HEK293 (cell line): ENCODE results near the gene LAMB2.

Experiments used
- CTCF ChIP-seq: fragments of 450-650 bp; formaldehyde crosslinking; IDR thresholded peaks from 2 replicates; pipeline ENCODE4 v1.5.1; 2016; ENCODE audit warnings: missing biosample characterization, missing genetic modification characterization
- ELK4 ChIP-seq: IDR thresholded peaks from 2 replicates; pipeline ENCODE4 v1.6.1; 2011; ENCODE audit warnings: mild to moderate bottlenecking, low read depth, low read length, borderline replicate concordance
- HIC1 ChIP-seq: fragments of 450-650 bp; formaldehyde crosslinking; IDR thresholded peaks from 2 replicates; pipeline ENCODE4 v1.5.1; 2016; ENCODE audit warnings: missing biosample characterization, missing genetic modification characterization
- KLF16 ChIP-seq: fragments of 450-650 bp; formaldehyde crosslinking; IDR thresholded peaks from 2 replicates; pipeline ENCODE4 v1.5.1; 2017; ENCODE audit warnings: missing biosample characterization, missing genetic modification characterization
- KLF8 ChIP-seq: fragments of 450-650 bp; formaldehyde crosslinking; IDR thresholded peaks from 2 replicates; pipeline ENCODE4 v1.5.1; 2016; ENCODE audit warnings: missing biosample characterization, missing genetic modification characterization
- PATZ1 ChIP-seq: fragments of 450-650 bp; formaldehyde crosslinking; IDR thresholded peaks from 2 replicates; pipeline ENCODE4 v1.5.1; 2016; ENCODE audit warnings: missing biosample characterization, missing genetic modification characterization
- SP7 ChIP-seq: fragments of 450-650 bp; formaldehyde crosslinking; IDR thresholded peaks from 2 replicates; pipeline ENCODE4 v1.5.1; 2016; ENCODE audit warnings: missing biosample characterization, missing genetic modification characterization
- ZBTB17 ChIP-seq: fragments of 450-650 bp; formaldehyde crosslinking; IDR thresholded peaks from 2 replicates; pipeline ENCODE4 v1.5.1; 2016; ENCODE audit warnings: missing biosample characterization, missing genetic modification characterization
- ZBTB48 ChIP-seq: fragments of 450-650 bp; formaldehyde crosslinking; IDR thresholded peaks from 2 replicates; pipeline ENCODE4 v1.5.1; 2016; ENCODE audit warnings: missing biosample characterization, missing genetic modification characterization
- ZEB2 ChIP-seq: fragments of 450-650 bp; formaldehyde crosslinking; IDR thresholded peaks from 2 replicates; pipeline ENCODE4 v1.5.1; 2016; ENCODE audit warnings: missing biosample characterization, missing genetic modification characterization
- ZNF10 ChIP-seq: fragments of 450-650 bp; formaldehyde crosslinking; IDR thresholded peaks from 2 replicates; pipeline ENCODE4 v1.5.1; 2017; ENCODE audit warnings: missing biosample characterization, missing genetic modification characterization
- ZNF146 ChIP-seq: fragments of 450-650 bp; formaldehyde crosslinking; IDR thresholded peaks from 2 replicates; pipeline ENCODE4 v1.5.1; 2016; ENCODE audit warnings: missing biosample characterization, missing genetic modification characterization
- ZNF155 ChIP-seq: fragments of 450-650 bp; formaldehyde crosslinking; IDR thresholded peaks from 2 replicates; pipeline ENCODE4 v1.5.1; 2016; ENCODE audit warnings: missing biosample characterization, missing genetic modification characterization
- ZNF2 ChIP-seq: fragments of 450-650 bp; formaldehyde crosslinking; IDR thresholded peaks from 2 replicates; pipeline ENCODE4 v1.5.1; 2016; ENCODE audit warnings: missing biosample characterization, missing genetic modification characterization
- ZNF324 ChIP-seq: fragments of 450-650 bp; formaldehyde crosslinking; IDR thresholded peaks from 2 replicates; pipeline ENCODE4 v1.5.1; 2016; ENCODE audit warnings: missing biosample characterization, missing genetic modification characterization
- ZNF394 ChIP-seq: fragments of 450-650 bp; formaldehyde crosslinking; IDR thresholded peaks from 2 replicates; pipeline ENCODE4 v1.5.1; 2016; ENCODE audit warnings: missing biosample characterization, missing genetic modification characterization, mild to moderate bottlenecking, moderate library complexity, borderline replicate concordance
- ZNF398 ChIP-seq: fragments of 450-650 bp; formaldehyde crosslinking; IDR thresholded peaks from 2 replicates; pipeline ENCODE4 v1.5.1; 2017; ENCODE audit warnings: missing biosample characterization, missing genetic modification characterization
- ZNF404 ChIP-seq: fragments of 450-650 bp; formaldehyde crosslinking; IDR thresholded peaks from 2 replicates; pipeline ENCODE4 v1.5.1; 2017; ENCODE audit warnings: missing biosample characterization, missing genetic modification characterization
- ZNF610 ChIP-seq: fragments of 450-650 bp; formaldehyde crosslinking; IDR thresholded peaks from 2 replicates; pipeline ENCODE4 v1.5.1; 2016; ENCODE audit warnings: missing biosample characterization, missing genetic modification characterization, borderline replicate concordance
- ZNF624 ChIP-seq: fragments of 450-650 bp; formaldehyde crosslinking; IDR thresholded peaks from 2 replicates; pipeline ENCODE4 v1.5.1; 2017; ENCODE audit warnings: missing biosample characterization, missing genetic modification characterization
- ZNF701 ChIP-seq: fragments of 450-650 bp; formaldehyde crosslinking; IDR thresholded peaks from 2 replicates; pipeline ENCODE4 v1.5.1; 2016; ENCODE audit warnings: missing biosample characterization, missing genetic modification characterization
- ZNF76 ChIP-seq: fragments of 450-650 bp; formaldehyde crosslinking; IDR thresholded peaks from 2 replicates; pipeline ENCODE4; 2016; ENCODE audit warnings: low read depth, missing biosample characterization, missing genetic modification characterization, borderline replicate concordance
- ZNF830 ChIP-seq: fragments of 450-650 bp; IDR thresholded peaks from 2 replicates; pipeline ENCODE4 v1.5.0; 2018; ENCODE audit warnings: missing biosample characterization, missing genetic modification characterization, low read depth, mild to moderate bottlenecking, moderate library complexity
- ZSCAN5A ChIP-seq: fragments of 450-650 bp; formaldehyde crosslinking; IDR thresholded peaks from 2 replicates; pipeline ENCODE4 v1.5.1; 2016; ENCODE audit warnings: missing biosample characterization, missing genetic modification characterization
- ZXDB ChIP-seq: fragments of 450-650 bp; formaldehyde crosslinking; IDR thresholded peaks from 2 replicates; pipeline ENCODE4 v1.5.1; 2016; ENCODE audit warnings: missing biosample characterization, missing genetic modification characterization
- TF ChIP-seq, protein P1 (sequence below): fragments of 450-650 bp; formaldehyde crosslinking; IDR thresholded peaks from 2 replicates; pipeline ENCODE4 v1.5.1; 2016; ENCODE audit warnings: missing biosample characterization, missing genetic modification characterization
- TF ChIP-seq, protein P2 (sequence below): fragments of 450-650 bp; formaldehyde crosslinking; IDR thresholded peaks from 2 replicates; pipeline ENCODE4 v1.5.1; 2016; ENCODE audit warnings: missing biosample characterization, missing genetic modification characterization

The LAMB2 gene

GRCh38 chr3:49171119-49171774 is 38.4 kb upstream of the LAMB2 start, which contains the start of gene KLHDC8B (continued):
- TF ChIP-seq ZBTB48 (tag by site-specific recombination) = peak; percentile 64; the same call in 1 of the 2 replicates
- TF ChIP-seq HIC1 = peak; percentile 76
- TF ChIP-seq ZNF155 (tag by site-specific recombination) = no peak
- TF ChIP-seq ZNF394 = peak; percentile 42; the same call in 1 of the 2 replicates
- TF ChIP-seq ZNF2 (tag by site-specific recombination) = 0 out of 2 replicates have a peak, but pooled peaks have one; percentile 44
- peak; percentile 66; the same call in 1 of the 2 replicates for TF ChIP-seq KLF16
- TF ChIP-seq ZNF624 = no peak
- TF ChIP-seq KLF8 (tag by site-specific recombination) = peak; percentile 73; the same call in 1 of the 2 replicates
- no peak for TF ChIP-seq ZNF830 (tag by site-specific recombination)
- TF ChIP-seq ZNF610 (tag by site-specific recombination) = peak; percentile 44; the same call in 1 of the 2 replicates
- no peak for TF ChIP-seq ZNF701 (tag by site-specific recombination)
- peak; percentile 91 for TF ChIP-seq ZEB2
- TF ChIP-seq ZNF404 = no peak
- TF ChIP-seq ZSCAN5A = peak; percentile 75; the same call in 1 of the 2 replicates
- TF ChIP-seq ZNF398 (tag by site-specific recombination) = peak; percentile 38; the same call in 1 of the 2 replicates
- peak; percentile 78 for TF ChIP-seq CTCF
- no peak for TF ChIP-seq ELK4
- peak; percentile 80 for TF ChIP-seq SP7 (tag by site-specific recombination)
- TF ChIP-seq ZBTB17 (tag by site-specific recombination) = peak; percentile 98
- TF ChIP-seq PATZ1 = peak; percentile 78
- TF ChIP-seq, protein P1, sequence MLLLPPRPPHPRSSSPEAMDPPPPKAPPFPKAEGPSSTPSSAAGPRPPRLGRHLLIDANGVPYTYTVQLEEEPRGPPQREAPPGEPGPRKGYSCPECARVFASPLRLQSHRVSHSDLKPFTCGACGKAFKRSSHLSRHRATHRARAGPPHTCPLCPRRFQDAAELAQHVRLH (tag by site-specific recombination) = no peak
- TF ChIP-seq ZNF146 (tag by site-specific recombination) = no peak
- TF ChIP-seq ZNF76 = peak; percentile 47; the same call in 1 of the 2 replicates
- TF ChIP-seq, protein P2, sequence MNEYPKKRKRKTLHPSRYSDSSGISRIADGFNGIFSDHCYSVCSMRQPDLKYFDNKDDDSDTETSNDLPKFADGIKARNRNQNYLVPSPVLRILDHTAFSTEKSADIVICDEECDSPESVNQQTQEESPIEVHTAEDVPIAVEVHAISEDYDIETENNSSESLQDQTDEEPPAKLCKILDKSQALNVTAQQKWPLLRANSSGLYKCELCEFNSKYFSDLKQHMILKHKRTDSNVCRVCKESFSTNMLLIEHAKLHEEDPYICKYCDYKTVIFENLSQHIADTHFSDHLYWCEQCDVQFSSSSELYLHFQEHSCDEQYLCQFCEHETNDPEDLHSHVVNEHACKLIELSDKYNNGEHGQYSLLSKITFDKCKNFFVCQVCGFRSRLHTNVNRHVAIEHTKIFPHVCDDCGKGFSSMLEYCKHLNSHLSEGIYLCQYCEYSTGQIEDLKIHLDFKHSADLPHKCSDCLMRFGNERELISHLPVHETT (tag by site-specific recombination) = peak; percentile 23; the same call in 1 of the 2 replicates
- peak; percentile 76 for TF ChIP-seq ZXDB
- no peak for TF ChIP-seq ZNF10
- peak; percentile 83; the same call in 1 of the 2 replicates for TF ChIP-seq ZNF324 (tag by site-specific recombination)
